IMR-90 (cell line): Measurements from ENCODE around the gene TMEM176B. TPM values are rescaled to one million over a fixed set of nuclear protein-coding genes. Genes with fewer than 3 reads are reported as not detected.

Experiments used
- ATAC-seq: fragments of 200-7000 bp; cut with Tn5 transposase; 2 replicates; pipeline ENCODE4 v1.9.1; 2020; ENCODE audit warnings: low read depth, mild to moderate bottlenecking, moderate library complexity
- BruUV-seq: library from RNA; stranded (reverse); fragments of 400-500 nt; replicated peaks from 2 replicates; lab custom pipeline; 2021; lab: Mats Ljungman, UMichigan
- CTCF ChIA-PET: fragments of 300-600 bp; formaldehyde crosslinking; extraction: SDS; loops from one replicate; lab custom pipeline; 2021; ENCODE audit warnings: antibody characterized with exemption; lab: Yijun Ruan, JAX
- POLR2A ChIA-PET: fragments of 300-600 bp; sonication (Branson Sonifier 250); formaldehyde crosslinking; loops from one replicate; lab custom pipeline; 2022; ENCODE audit warnings: antibody characterized with exemption; ENCODE audit not compliant: unreplicated experiment; lab: Charles Lee
- DNase-seq: peaks from one replicate; pipeline ENCODE4 v3.0.0; 2013
- H2AFZ ChIP-seq: replicated peaks from 2 replicates; pipeline ENCODE3; 2013; ENCODE audit warnings: low read length, mild to moderate bottlenecking; ENCODE audit not compliant: poor library complexity
- H2AK5ac ChIP-seq: 2 replicates; pipeline ENCODE4 v1.6.1; 2013; ENCODE audit warnings: low read depth, low read length, inconsistent platforms
- H2AK9ac ChIP-seq: replicated peaks from 2 replicates; pipeline ENCODE3; 2013; ENCODE audit warnings: mild to moderate bottlenecking, low read depth, low read length, moderate library complexity; ENCODE audit not compliant: poor library complexity
- H2BK120ac ChIP-seq: 2 replicates; pipeline ENCODE4 v1.6.1; 2013; ENCODE audit warnings: low read depth, low read length, inconsistent platforms
- H2BK15ac ChIP-seq: 3 replicates; pipeline ENCODE4 v1.6.1; 2013; ENCODE audit warnings: low read depth, low read length, inconsistent platforms
- H2BK20ac ChIP-seq: 2 replicates; pipeline ENCODE4 v1.6.1; 2013; ENCODE audit warnings: low read depth, mild to moderate bottlenecking, inconsistent platforms, low read length, moderate library complexity
- H2BK5ac ChIP-seq: 2 replicates; pipeline ENCODE4 v1.6.1; 2013; ENCODE audit warnings: mild to moderate bottlenecking, low read depth, low read length, inconsistent platforms; ENCODE audit not compliant: poor library complexity, severe bottlenecking
- H3K14ac ChIP-seq: replicated peaks from 2 replicates; pipeline ENCODE4 v1.6.1; 2013; ENCODE audit warnings: low read depth, low read length, inconsistent platforms
- H3K18ac ChIP-seq: 2 replicates; pipeline ENCODE4 v1.6.1; 2013; ENCODE audit warnings: low read depth, low read length, control low read depth
- H3K23ac ChIP-seq: 2 replicates; pipeline ENCODE4 v1.6.1; 2013; ENCODE audit warnings: low read depth, low read length, inconsistent platforms
- H3K27ac ChIP-seq: 2 replicates; pipeline ENCODE4 v1.5.1; 2013; ENCODE audit warnings: mild to moderate bottlenecking, control low read depth, low read length; ENCODE audit not compliant: insufficient read depth
- H3K27me3 ChIP-seq: 2 replicates; pipeline ENCODE4 v1.6.1; 2013; ENCODE audit warnings: low read length; ENCODE audit not compliant: control insufficient read depth, insufficient read depth
- H3K36me3 ChIP-seq: 2 replicates; pipeline ENCODE4 v1.6.1; 2013; ENCODE audit warnings: low read length, mixed read lengths; ENCODE audit not compliant: control insufficient read depth, insufficient read depth
- H3K4ac ChIP-seq: 2 replicates; pipeline ENCODE4 v1.6.1; 2013; ENCODE audit warnings: low read depth, low read length, inconsistent platforms
- H3K4me1 ChIP-seq: 2 replicates; pipeline ENCODE4 v1.6.1; 2013; ENCODE audit warnings: low read length, mixed read lengths; ENCODE audit not compliant: control insufficient read depth, insufficient read depth
- H3K4me2 ChIP-seq: 2 replicates; pipeline ENCODE4 v1.6.1; 2013; ENCODE audit warnings: low read depth, mild to moderate bottlenecking, control low read depth, low read length, moderate library complexity
- H3K4me3 ChIP-seq: 2 replicates; pipeline ENCODE4 v1.5.1; 2013; ENCODE audit warnings: low read depth, mild to moderate bottlenecking, control low read depth, low read length, moderate library complexity; ENCODE audit not compliant: insufficient read depth
- H3K56ac ChIP-seq: 2 replicates; pipeline ENCODE4 v1.6.1; 2013; ENCODE audit warnings: low read length, inconsistent platforms; ENCODE audit not compliant: insufficient read depth; ENCODE audit errors: extremely low read depth
- H3K79me1 ChIP-seq, 2 experiments: 2 replicates each; pipeline ENCODE4 v1.6.1; 2013; ENCODE audit warnings: low read length in 2 of 2, inconsistent platforms in 1 of 2, low read depth in 1 of 2
- H3K9ac ChIP-seq: 2 replicates; pipeline ENCODE4 v1.6.1; 2013; ENCODE audit warnings: low read depth, low read length, control low read depth
- H3K9me1 ChIP-seq: 2 replicates; pipeline ENCODE4 v1.6.1; 2013; ENCODE audit warnings: low read length, inconsistent platforms; ENCODE audit not compliant: insufficient read depth
- H3K9me3 ChIP-seq: 2 replicates; pipeline ENCODE4 v1.6.1; 2013; ENCODE audit warnings: low read length; ENCODE audit not compliant: control insufficient read depth, insufficient read depth
- H4K20me1 ChIP-seq: 2 replicates; pipeline ENCODE4 v1.6.1; 2013; ENCODE audit warnings: low read length, inconsistent platforms; ENCODE audit not compliant: insufficient read depth
- H4K5ac ChIP-seq: 2 replicates; pipeline ENCODE4 v1.6.1; 2013; ENCODE audit warnings: mild to moderate bottlenecking, low read depth, low read length, control low read depth
- H4K8ac ChIP-seq, 2 experiments: 2 replicates each; pipeline ENCODE4 v1.6.1; 2013; ENCODE audit warnings: low read depth in 2 of 2, low read length in 2 of 2, control low read depth in 1 of 2, inconsistent platforms in 1 of 2
- H4K91ac ChIP-seq: 2 replicates; pipeline ENCODE4 v1.6.1; 2013; ENCODE audit warnings: low read depth, low read length, inconsistent platforms; ENCODE audit not compliant: insufficient read depth
- BHLHE40 ChIP-seq: fragments of 150-350 bp; IDR thresholded peaks from 2 replicates; pipeline ENCODE4 v1.6.1; 2016; ENCODE audit warnings: mild to moderate bottlenecking, low read depth, low read length
- CEBPB ChIP-seq: IDR thresholded peaks from 2 replicates; pipeline ENCODE4 v1.6.1; 2012; ENCODE audit warnings: low read depth, low read length, improper control_type of control experiment
- CHD1 ChIP-seq: IDR thresholded peaks from 2 replicates; pipeline ENCODE4 v1.6.1; 2012; ENCODE audit warnings: low read depth, low read length, improper control_type of control experiment
- CTCF ChIP-seq: conservative IDR thresholded peaks from 2 replicates; pipeline ENCODE4 v1.5.1; 2012; ENCODE audit warnings: mild to moderate bottlenecking, low read depth, low read length, improper control_type of control experiment
- ELK1 ChIP-seq: fragments of 150-350 bp; IDR thresholded peaks from 2 replicates; pipeline ENCODE4 v1.6.1; 2016; ENCODE audit warnings: low read depth, mild to moderate bottlenecking, low read length, moderate library complexity, borderline replicate concordance
- FOS ChIP-seq: fragments of 150-350 bp; IDR thresholded peaks from 2 replicates; pipeline ENCODE4 v1.6.1; 2016; ENCODE audit warnings: low read depth, low read length
- MAZ ChIP-seq: IDR thresholded peaks from 2 replicates; pipeline ENCODE4 v1.6.1; 2012; ENCODE audit warnings: low read depth, mild to moderate bottlenecking, low read length, improper control_type of control experiment, moderate library complexity, borderline replicate concordance
- MXI1 ChIP-seq: IDR thresholded peaks from 2 replicates; pipeline ENCODE4 v1.6.1; 2012; ENCODE audit warnings: low read depth, mild to moderate bottlenecking, low read length, moderate library complexity, borderline replicate concordance
- NFE2L2 ChIP-seq: fragments of 150-350 bp; IDR thresholded peaks from 2 replicates; pipeline ENCODE4 v1.6.1; 2016; ENCODE audit warnings: low read depth, mild to moderate bottlenecking, low read length
- POLR2A ChIP-seq: IDR thresholded peaks from 2 replicates; pipeline ENCODE4 v1.6.1; 2012; ENCODE audit warnings: mild to moderate bottlenecking, low read depth, low read length
- RCOR1 ChIP-seq: IDR thresholded peaks from 2 replicates; pipeline ENCODE4 v1.6.1; 2012; ENCODE audit warnings: mild to moderate bottlenecking, low read length, improper control_type of control experiment; ENCODE audit not compliant: insufficient replicate concordance
- RFX5 ChIP-seq: IDR thresholded peaks from 2 replicates; pipeline ENCODE4 v1.8.0; 2012; ENCODE audit warnings: low read depth, mild to moderate bottlenecking, low read length, moderate library complexity
- SMC3 ChIP-seq: fragments of 150-350 bp; IDR thresholded peaks from 2 replicates; pipeline ENCODE4 v1.6.1; 2016; ENCODE audit warnings: low read depth, mild to moderate bottlenecking, antibody characterized with exemption, low read length, moderate library complexity
- USF2 ChIP-seq: fragments of 150-350 bp; IDR thresholded peaks from 2 replicates; pipeline ENCODE4 v1.6.1; 2017; ENCODE audit warnings: mild to moderate bottlenecking, antibody characterized with exemption, low read length, low read depth
- WGBS, 2 experiments: methylation state at CpG; one replicate each; pipeline versions ENCODE4 v1.1.5 to v1.1.7; 2013; ENCODE audit warnings: missing lambda C conversion rate in 2 of 2; ENCODE audit not compliant: insufficient read length in 1 of 2; ENCODE audit errors: extremely low coverage in 2 of 2; 5-methylcytosine and 5-hydroxymethylcytosine counted together
- dilution Hi-C: fragments of 300-500 bp; cut with HindIII; formaldehyde crosslinking; loops from one replicate; pipeline ENCODE4 v1.14.3; 2018; ENCODE audit warnings: low sequenced_read_pairs; ENCODE audit not compliant: unreplicated experiment
- in situ Hi-C: fragments of 300-500 bp; cut with MboI; formaldehyde crosslinking; loops from 3 replicates; pipeline ENCODE4 v1.14.3; 2019; ENCODE audit warnings: low sequenced_read_pairs, inconsistent platforms, mixed read lengths
- intact Hi-C: fragments of 100-400 bp; cut with micrococcal nuclease; formaldehyde crosslinking; loops from 2 replicates; pipeline ENCODE4 v1.10.0; 2022
- polyA plus RNA-seq, 3 experiments: library from polyadenylated mRNA; depleted of rRNA; stranded (reverse); fragments of >200 nt; gene quantifications; 2 replicates each; pipeline ENCODE4 v1.2.3, GENCODE V29; 2012; ENCODE audit warnings: low replicate concordance in 1 of 3
- total RNA-seq: library from RNA; depleted of rRNA; stranded (reverse); fragments of >200 nt; gene quantifications from 2 replicates; pipeline ENCODE4 v1.2.3, GENCODE V29; 2012

The TMEM176B gene
- total and polyA plus RNA-seq, 2 of the 4 experiments (the other 2 are of a cell fraction), result not detected

- peak overlapping the region; percentile 93 for H2BK20ac ChIP-seq
- no peaks in the 10 kb centered on the region for H3K9me3 ChIP-seq
- H3K4me3 ChIP-seq, result no peak overlapping the region
- no peak overlapping the region for H2AK9ac ChIP-seq
- peak overlapping the region; percentile 96 for H3K4ac ChIP-seq
- no peaks in the 10 kb centered on the region for H4K20me1 ChIP-seq
- H2AFZ ChIP-seq, result no peak overlapping the region
- peaks cover 1% of the 10 kb centered on the region; the same call in 1 of the 2 replicates for H3K36me3 ChIP-seq
- no CpG with 5 or more reads among the region's 3 CpGs for WGBS, 2 experiments
- peak overlapping the region; percentile 71; the same call in 1 of the 2 replicates for H3K9ac ChIP-seq
- peak overlapping the region; percentile 45; the same call in 2 of the 3 replicates for H2BK15ac ChIP-seq
- H3K27me3 ChIP-seq, result no peaks in the 10 kb centered on the region
- DNase-seq (no peak), ATAC-seq (no peak)
- H4K91ac ChIP-seq, result peak overlapping the region; percentile 92
- peak overlapping the region; percentile 83 to 90 for H4K8ac ChIP-seq
- H3K23ac ChIP-seq, result peak overlapping the region; percentile 74
- TF ChIP-seq ELK1 (no peak), SMC3 (no peak), FOS (no peak), CEBPB (no peak), RCOR1 (no peak), USF2 (no peak), RFX5 (no peak), CHD1 (no peak), NFE2L2 (no peak), MAZ (no peak), CTCF (no peak), POLR2A (no peak), MXI1 (no peak), BHLHE40 (no peak)
- dilution Hi-C loops, result no loop called here
- peak overlapping the region; percentile 97 for H2BK120ac ChIP-seq
- peak overlapping the region; percentile 99 for H4K5ac ChIP-seq
- intact Hi-C loops, result no loop called here
- H3K79me1 ChIP-seq, result no peaks in the 10 kb centered on the region
- peak overlapping the region; percentile 92 for H3K14ac ChIP-seq
- H3K9me1 ChIP-seq, result peaks cover 9% of the 10 kb centered on the region; the same call in 1 of the 2 replicates
- ChIA-PET POLR2A (no interaction called here), CTCF (interaction anchor here (1.0 to 1.6 kb wide), 3 partner anchors 23 to 182 kb away, joined by 3 read pairs; no protein-coding TSS in a partner anchor)
- peaks cover 24% of the 10 kb centered on the region for H3K4me1 ChIP-seq
- peak overlapping the region; percentile 84 for H2BK5ac ChIP-seq
- no TSS peak for BruUV-seq
- peak overlapping the region; percentile 52; the same call in 1 of the 2 replicates for H3K4me2 ChIP-seq
- H3K56ac ChIP-seq, result peak overlapping the region; percentile 86; the same call in 1 of the 2 replicates
- H3K18ac ChIP-seq, result peak overlapping the region; percentile 99
- in situ Hi-C loops, result loop anchor here (25.0 kb wide), 1 partner anchor 332 kb away; no protein-coding TSS in a partner anchor
- peak overlapping the region; percentile 100 for H3K27ac ChIP-seq
- H2AK5ac ChIP-seq, result peak overlapping the region; percentile 46
Measured at GRCh38 chr7:150780292-150780691, 19.9 kb downstream of the TMEM176B start.
